ENCODE results near the gene KCNQ1OT1. TPM values are rescaled to one million over a fixed set of nuclear protein-coding genes. Genes with fewer than 3 reads are reported as not detected.

The KCNQ1OT1 gene
- total RNA-seq, 4 donors from 2014 or later = 2.5 to 4.5 (median 3.1) TPM

DNA sequence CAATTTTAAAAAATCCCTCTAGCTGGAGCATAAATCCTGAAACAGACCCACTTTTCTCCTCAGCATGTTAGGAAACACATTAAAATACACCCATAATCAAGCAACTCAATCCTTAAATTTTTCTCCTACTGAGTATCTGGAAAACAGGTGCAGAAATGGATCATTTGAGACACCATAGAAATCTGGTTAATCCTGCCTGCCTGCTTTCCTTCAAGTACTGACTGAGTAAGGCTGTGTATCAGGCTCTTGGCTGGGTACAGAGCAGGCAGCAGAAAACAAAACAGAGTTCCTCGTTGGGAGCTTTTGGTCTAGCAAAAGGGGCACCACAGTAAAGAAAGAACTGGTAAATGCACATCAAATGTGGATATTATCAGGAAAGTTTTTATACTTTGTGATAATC, 1.9 kb downstream of the KCNQ1OT1 start:
- no peaks in the 10 kb centered on the region for H3K36me3 ChIP-seq
- no peak overlapping the region for H3K27ac ChIP-seq
- TF ChIP-seq, protein P1, sequence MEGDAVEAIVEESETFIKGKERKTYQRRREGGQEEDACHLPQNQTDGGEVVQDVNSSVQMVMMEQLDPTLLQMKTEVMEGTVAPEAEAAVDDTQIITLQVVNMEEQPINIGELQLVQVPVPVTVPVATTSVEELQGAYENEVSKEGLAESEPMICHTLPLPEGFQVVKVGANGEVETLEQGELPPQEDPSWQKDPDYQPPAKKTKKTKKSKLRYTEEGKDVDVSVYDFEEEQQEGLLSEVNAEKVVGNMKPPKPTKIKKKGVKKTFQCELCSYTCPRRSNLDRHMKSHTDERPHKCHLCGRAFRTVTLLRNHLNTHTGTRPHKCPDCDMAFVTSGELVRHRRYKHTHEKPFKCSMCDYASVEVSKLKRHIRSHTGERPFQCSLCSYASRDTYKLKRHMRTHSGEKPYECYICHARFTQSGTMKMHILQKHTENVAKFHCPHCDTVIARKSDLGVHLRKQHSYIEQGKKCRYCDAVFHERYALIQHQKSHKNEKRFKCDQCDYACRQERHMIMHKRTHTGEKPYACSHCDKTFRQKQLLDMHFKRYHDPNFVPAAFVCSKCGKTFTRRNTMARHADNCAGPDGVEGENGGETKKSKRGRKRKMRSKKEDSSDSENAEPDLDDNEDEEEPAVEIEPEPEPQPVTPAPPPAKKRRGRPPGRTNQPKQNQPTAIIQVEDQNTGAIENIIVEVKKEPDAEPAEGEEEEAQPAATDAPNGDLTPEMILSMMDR (IDR thresholded peaks at IDR 0.05) = no peak
- TF ChIP-seq POLR2A (IDR thresholded peaks at IDR 0.05) (no peak), POLR2AphosphoS5 (IDR thresholded peaks at IDR 0.05) (no peak), EP300 (IDR thresholded peaks at IDR 0.05) (no peak)
- H3K9me3 ChIP-seq = no peaks in the 10 kb centered on the region
- H3K4me1 ChIP-seq = peaks cover 31% of the 10 kb centered on the region
- H3K4me3 ChIP-seq = peak overlapping the region; percentile 63
- WGBS = 50% methylated on average over 1 of the region's 1 CpG
- H3K27me3 ChIP-seq = no peaks in the 10 kb centered on the region
- DNase-seq (ENCODE audit: low spot score in 2 of 2) = peak in 1 of 2 donors; percentile 6

DNA sequence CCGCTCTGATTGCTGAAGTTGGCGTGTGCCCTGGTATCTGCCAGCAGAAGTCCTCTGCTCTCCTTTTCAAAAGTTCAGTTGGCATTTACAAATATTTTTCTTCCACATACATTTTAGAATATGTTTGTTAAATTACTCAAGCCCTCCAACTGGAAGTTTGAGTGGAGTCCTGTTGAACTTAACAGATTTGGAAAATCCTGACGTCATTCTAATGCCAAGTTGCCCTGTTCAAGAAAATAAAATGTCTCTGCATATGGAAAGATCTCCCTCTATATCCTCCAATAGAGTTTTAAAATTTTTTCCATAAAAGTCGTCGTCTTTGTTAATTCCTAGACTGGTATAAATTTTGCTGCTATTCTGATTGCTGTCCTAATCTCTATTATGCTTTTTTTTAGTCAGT, 3.3 kb downstream of the KCNQ1OT1 start:
- TF ChIP-seq, protein P1 (IDR thresholded peaks at IDR 0.05) = no peak
- Histone ChIP-seq H3K27me3 (no peaks in the 10 kb centered on the region), H3K4me3 (no peak overlapping the region), H3K9me3 (no peaks in the 10 kb centered on the region), H3K27ac (no peak overlapping the region), H3K36me3 (no peaks in the 10 kb centered on the region), H3K4me1 (peaks cover 31% of the 10 kb centered on the region)
- WGBS = 84% methylated on average over 5 of the region's 5 CpGs
- DNase-seq (ENCODE audit: low spot score in 2 of 2) = peak in 1 of 2 donors; percentile 10

DNA sequence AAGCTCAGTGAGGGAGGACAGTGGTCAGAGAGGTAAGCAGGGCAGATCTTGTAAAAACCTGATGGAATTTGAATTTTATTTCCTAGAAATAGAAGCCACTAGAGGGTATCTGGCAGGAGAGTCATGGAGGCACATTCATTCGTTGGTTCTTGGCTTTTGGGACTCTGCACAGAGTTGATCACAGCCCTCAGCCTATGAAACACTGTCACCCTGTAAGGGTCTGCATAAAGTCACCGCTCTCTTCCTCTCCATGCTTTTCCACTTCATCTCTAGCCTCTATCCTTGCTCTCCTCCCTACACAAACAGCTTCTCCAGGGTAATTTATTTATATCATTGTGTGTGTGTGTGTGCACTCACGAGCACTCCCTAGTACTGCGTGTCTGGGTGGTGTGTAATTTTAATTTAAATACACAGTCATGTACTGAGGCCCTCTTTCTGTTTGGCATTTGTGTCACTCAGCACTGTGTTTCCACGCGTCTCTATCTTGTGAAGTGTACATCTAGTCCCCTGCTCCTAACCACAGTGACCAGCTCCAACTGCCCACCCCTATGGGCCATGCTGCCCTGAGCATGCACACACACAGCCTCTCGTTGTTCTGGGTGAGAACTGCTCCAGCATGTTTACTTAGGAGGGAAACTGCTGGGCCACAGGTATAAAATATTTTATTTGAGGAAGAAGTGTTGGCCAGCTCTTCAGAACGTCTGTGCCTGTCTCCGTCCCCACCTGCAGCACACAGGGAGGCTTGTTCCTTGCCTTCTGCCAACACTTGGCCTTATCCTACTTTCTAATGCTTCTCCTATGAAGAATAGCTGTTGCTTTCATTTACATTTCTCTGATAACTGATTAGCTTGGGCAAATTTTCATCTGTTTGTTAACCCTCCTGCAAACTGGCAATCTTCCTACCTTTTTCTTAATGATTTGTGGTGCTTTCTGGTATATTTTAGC, 4.5 kb downstream of the KCNQ1OT1 start:
- DNase-seq (ENCODE audit: low spot score in 2 of 2) = peak; percentile 20 to 37
- H3K4me3 ChIP-seq = no peak overlapping the region
- no peak overlapping the region for H3K27ac ChIP-seq
- H3K27me3 ChIP-seq = no peaks in the 10 kb centered on the region
- WGBS = 75% methylated on average over 9 of the region's 9 CpGs
- H3K4me1 ChIP-seq = peaks cover 21% of the 10 kb centered on the region
- no peaks in the 10 kb centered on the region for H3K36me3 ChIP-seq
- no peaks in the 10 kb centered on the region for H3K9me3 ChIP-seq
- no peak for TF ChIP-seq EP300 (IDR thresholded peaks at IDR 0.05)
- no peak for TF ChIP-seq POLR2AphosphoS5 (IDR thresholded peaks at IDR 0.05)
- TF ChIP-seq, protein P1 (IDR thresholded peaks at IDR 0.05) = no peak
- TF ChIP-seq POLR2A (IDR thresholded peaks at IDR 0.05) = no peak

DNA sequence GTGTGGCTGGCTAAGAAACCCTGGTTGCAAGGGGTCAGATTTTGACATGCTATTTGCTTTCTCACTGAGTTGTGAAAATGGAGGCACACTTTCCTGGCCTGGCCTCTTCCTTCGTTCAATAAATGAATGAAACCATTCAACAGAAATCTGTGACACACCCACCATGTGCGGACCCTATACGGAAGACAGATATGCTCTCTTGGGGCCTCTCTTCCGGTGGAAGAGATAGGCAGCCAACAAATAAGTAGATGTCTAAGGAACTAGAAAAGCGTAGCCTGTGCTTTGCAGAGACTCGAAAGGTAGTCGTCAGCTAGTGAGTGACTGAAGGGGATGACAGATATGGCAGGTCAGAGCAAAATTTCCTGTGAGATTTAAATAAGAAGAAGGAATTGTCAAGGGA, 5.3 kb downstream of the KCNQ1OT1 start:
- DNase-seq (ENCODE audit: low spot score in 2 of 2) = peak; percentile 3 to 23

More for the DNA sequence above, 5.3 kb downstream of the KCNQ1OT1 start:
- H3K4me3 ChIP-seq = no peak overlapping the region
- H3K36me3 ChIP-seq = no peaks in the 10 kb centered on the region
- 71% methylated on average over 7 of the region's 7 CpGs for WGBS
- TF ChIP-seq, protein P1 (IDR thresholded peaks at IDR 0.05) = no peak
- TF ChIP-seq POLR2A (IDR thresholded peaks at IDR 0.05) = no peak
- no peak for TF ChIP-seq EP300 (IDR thresholded peaks at IDR 0.05)
- no peak for TF ChIP-seq POLR2AphosphoS5 (IDR thresholded peaks at IDR 0.05)
- H3K27me3 ChIP-seq = no peaks in the 10 kb centered on the region
- peaks cover 20% of the 10 kb centered on the region for H3K4me1 ChIP-seq
- H3K27ac ChIP-seq = no peak overlapping the region
- no peaks in the 10 kb centered on the region for H3K9me3 ChIP-seq
